ENCODE results near the gene CCDC142.

DNA sequence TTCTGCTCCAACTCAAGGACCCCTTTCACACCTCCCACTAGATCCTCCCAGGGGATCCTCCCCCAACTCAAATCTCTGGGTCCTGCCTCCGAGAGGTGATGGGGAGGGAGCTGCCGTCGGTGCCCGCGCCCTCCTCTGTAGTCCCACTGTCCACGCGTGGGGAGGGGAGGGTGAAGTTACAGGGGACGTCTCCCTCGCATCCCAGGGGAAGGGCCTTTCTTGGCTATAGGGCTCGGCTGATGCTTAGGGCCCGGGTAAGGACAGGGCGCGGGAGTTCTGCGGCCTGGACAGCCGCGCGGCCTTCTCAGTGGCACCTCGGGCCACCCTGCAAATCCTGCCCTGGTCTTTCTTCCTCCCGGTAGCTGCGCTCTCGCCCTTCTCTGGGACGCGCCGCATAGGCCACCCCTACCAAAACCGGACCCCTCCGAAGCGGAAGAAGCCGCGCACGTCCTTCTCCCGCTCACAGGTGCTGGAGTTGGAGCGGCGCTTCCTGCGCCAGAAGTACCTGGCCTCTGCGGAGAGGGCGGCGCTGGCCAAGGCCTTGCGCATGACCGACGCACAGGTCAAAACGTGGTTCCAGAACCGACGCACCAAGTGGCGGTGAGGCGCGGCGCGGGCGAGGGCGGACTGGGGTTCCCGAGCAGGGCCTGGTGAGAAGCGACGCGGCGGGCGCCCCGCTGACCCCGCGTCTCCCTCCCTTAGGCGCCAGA lies 32.6 kb upstream of the CCDC142 start:
- TF ChIP-seq CTCF (IDR thresholded peaks at IDR 0.05; ENCODE audit: low read length) = no peak
- no peak for TF ChIP-seq EZH2phosphoT487 (IDR thresholded peaks at IDR 0.05; ENCODE audit: low read length)
- no peak for TF ChIP-seq EZH2 (optimal IDR thresholded peaks at IDR 0.05; ENCODE audit: low read depth, low read length)

Measured in MM.1S (cell line).